Measurements from ENCODE around the gene ACSL5. TPM values are rescaled to one million over a fixed set of nuclear protein-coding genes. Genes with fewer than 3 reads are reported as not detected.

Gene ACSL5
- total and polyA plus RNA-seq, 2 of the 8 experiments (the other 6 are each of a cell fraction or from before 2014, with no cell fraction given), result not detected

DNA sequence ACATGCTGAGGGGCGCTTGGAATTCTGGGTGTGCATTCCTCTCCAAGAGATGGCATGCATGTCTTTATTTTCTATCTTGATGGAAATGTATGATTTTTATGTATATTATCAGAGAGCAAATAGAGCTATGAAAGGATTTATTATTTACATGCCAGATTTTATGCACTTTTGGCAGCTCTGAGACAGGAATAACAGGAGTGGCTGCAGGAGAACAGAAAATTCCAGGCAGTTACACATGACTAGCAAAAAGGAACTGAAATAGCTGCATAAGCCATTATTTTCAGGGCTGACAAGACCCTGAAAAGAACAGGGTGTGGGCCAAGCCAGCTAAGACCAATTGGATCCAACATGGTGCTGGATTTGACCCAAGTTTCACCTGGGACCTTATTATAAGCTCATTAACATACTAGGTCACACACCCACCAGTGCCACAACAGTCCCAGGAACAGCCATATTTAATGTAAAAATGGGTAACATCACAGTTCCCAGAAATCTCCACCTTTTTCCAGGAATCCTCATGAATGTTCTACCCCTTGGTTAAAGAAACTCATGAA, 43.2 kb upstream of the ACSL5 start:
- H3K4ac ChIP-seq (replicated peaks; ENCODE audit: insufficient read length, low read depth, low read length), result no peak overlapping the region
- DNase-seq (ENCODE audit: low read depth in 1 of 2, low spot score in 2 of 2) (no peak), FAIRE-seq (no peak)
- no peak overlapping the region for H2BK20ac ChIP-seq (ENCODE audit: low read length)
- H3K27me3 ChIP-seq (replicated peaks in 1 of 4; ENCODE audit: control insufficient read depth in 3 of 4, extremely low read depth in 1 of 4, insufficient read depth in 3 of 4, low read length in 3 of 4), result no peaks in the 10 kb centered on the region
- no peak overlapping the region for H3K18ac ChIP-seq (ENCODE audit: extremely low read depth, low read length)
- no peak for TF ChIP-seq NRF1 (IDR thresholded peaks at IDR 0.05; ENCODE audit: low read depth, low read length)
- no peak for TF ChIP-seq CTBP2 (IDR thresholded peaks at IDR 0.05; ENCODE audit: borderline replicate concordance, insufficient read depth, insufficient read length, low read length)
- no peak for TF ChIP-seq TCF12 (IDR thresholded peaks at IDR 0.05; ENCODE audit: low read depth, low read length)
- TF ChIP-seq KDM4A (IDR thresholded peaks at IDR 0.05; ENCODE audit: low read depth, low read length, severe bottlenecking), result no peak
- TF ChIP-seq POU5F1 (IDR thresholded peaks at IDR 0.05; ENCODE audit: low read depth, low read length), result no peak
- no peak for TF ChIP-seq FOSL1 (IDR thresholded peaks at IDR 0.05; ENCODE audit: insufficient read depth, low read depth, low read length)
- no peak for TF ChIP-seq MAX (IDR thresholded peaks at IDR 0.05)
- TF ChIP-seq PHF8 (conservative IDR thresholded peaks at IDR 0.05; ENCODE audit: low read depth, low read length), result no peak
- no peak for TF ChIP-seq GTF2F1 (IDR thresholded peaks at IDR 0.05; ENCODE audit: borderline replicate concordance, low read depth, low read length)
- no peak overlapping the region for H2AFZ ChIP-seq (ENCODE audit: low read length)
- H3K4me1 ChIP-seq (replicated peaks in 1 of 4; ENCODE audit: control insufficient read depth in 3 of 4, insufficient read depth in 4 of 4, low read length in 3 of 4), result no peaks in the 10 kb centered on the region
- no peak overlapping the region for H4K8ac ChIP-seq (ENCODE audit: extremely low read depth, insufficient read depth, low read length)
- H2BK12ac ChIP-seq (ENCODE audit: low read depth, low read length), result no peak overlapping the region
- POLR2A ChIA-PET (ENCODE audit: partially characterized antibody), result no interaction called here
- no peak overlapping the region for H2BK5ac ChIP-seq (ENCODE audit: low read depth, low read length)
- H3K9ac ChIP-seq (replicated peaks in 1 of 4; ENCODE audit: extremely low read depth in 1 of 4, low read depth in 3 of 4, low read length in 3 of 4), result no peak overlapping the region
- H3K36me3 ChIP-seq (ENCODE audit: control insufficient read depth in 2 of 4, insufficient read depth in 4 of 4, low read length in 3 of 4), result no peaks in the 10 kb centered on the region
- no peak overlapping the region for H3K14ac ChIP-seq (ENCODE audit: insufficient read length)
- WGBS, 2 experiments (ENCODE audit: extremely low coverage in 1 of 2, insufficient coverage in 1 of 2, insufficient read length in 1 of 2, insufficient replicate concordance in 2 of 2, low coverage in 1 of 2, low lambda C conversion rate in 2 of 2, missing lambda C conversion rate in 1 of 2), result 75% methylated on average over 1 of the region's 1 CpG; no CpG with 5 or more reads in 1 of the 2 experiments
- H3K4me3 ChIP-seq (ENCODE audit: extremely low read depth in 1 of 4, insufficient read depth in 2 of 4, low read depth in 3 of 4, low read length in 4 of 4), result no peak overlapping the region
- CTCF ChIA-PET (ENCODE audit: partially characterized antibody), result interaction anchor here (1.3 to 2.2 kb wide), 4 partner anchors 9 to 105 kb away, joined by 6 to 8 read pairs (median 6); no protein-coding TSS in a partner anchor
- no peaks in the 10 kb centered on the region for H3K79me2 ChIP-seq (ENCODE audit: control insufficient read depth in 1 of 2, insufficient read depth in 2 of 2, low read length in 2 of 2)
- no peak overlapping the region for H3K27ac ChIP-seq (ENCODE audit: low read depth, low read length)
- no peak overlapping the region for H2AK5ac ChIP-seq (ENCODE audit: low read depth, low read length)
- no peak overlapping the region for H2BK120ac ChIP-seq (replicated peaks; ENCODE audit: low read depth, low read length)
- H3K9me3 ChIP-seq (ENCODE audit: insufficient read depth in 2 of 2, low read depth in 1 of 2, low read length in 1 of 2), result no peaks in the 10 kb centered on the region
- H3K56ac ChIP-seq (replicated peaks; ENCODE audit: insufficient read length, low read depth, low read length), result no peak overlapping the region
- H4K5ac ChIP-seq (ENCODE audit: insufficient read length, low read depth, low read length), result no peak overlapping the region
- no peaks in the 10 kb centered on the region for H3K23me2 ChIP-seq (ENCODE audit: low read depth, low read length)
- no peak overlapping the region for H2BK15ac ChIP-seq (ENCODE audit: low read length)
- no peak overlapping the region for H3K4me2 ChIP-seq (ENCODE audit: insufficient read depth in 1 of 2, low read depth in 2 of 2, low read length in 2 of 2)
- no peaks in the 10 kb centered on the region for H4K20me1 ChIP-seq (replicated peaks in 1 of 2; ENCODE audit: control insufficient read depth in 1 of 2, insufficient read depth in 2 of 2, low read length in 2 of 2)
- H3K23ac ChIP-seq (ENCODE audit: insufficient read length), result no peak overlapping the region
- H3K79me1 ChIP-seq (ENCODE audit: low read depth, low read length), result no peaks in the 10 kb centered on the region
- no peak overlapping the region for H4K91ac ChIP-seq (replicated peaks; ENCODE audit: insufficient read length, low read length)
